Lower leg skin (tissue), 3 donors: Measurements from ENCODE around the gene PGBD5.

ENCODE experiments used
- CTCF ChIP-seq, 3 donors: fragments of 450-650 bp; IDR thresholded peaks; one replicate each; pipeline ENCODE4 v1.5.1; 2016; ENCODE audit warnings: antibody characterized with exemption in 3 of 3, mild to moderate bottlenecking in 3 of 3, moderate library complexity in 2 of 3
- POLR2A ChIP-seq, 2 donors: fragments of 450-650 bp; IDR thresholded peaks; one replicate each; pipeline ENCODE4 v1.6.1; 2016 to 2017; ENCODE audit warnings: antibody characterized with exemption in 2 of 2, mild to moderate bottlenecking in 1 of 2, moderate library complexity in 1 of 2

- no peak for TF ChIP-seq POLR2A (IDR thresholded peaks at IDR 0.05)
- TF ChIP-seq CTCF (IDR thresholded peaks at IDR 0.05): no peak
Observed at GRCh38 chr1:230301822-230302221, 124.3 kb downstream of the PGBD5 start.
